ENCODE measurements around the gene BEAN1. TPM values are rescaled to one million over a fixed set of nuclear protein-coding genes. Genes with fewer than 3 reads are reported as not detected.

The BEAN1 gene
- total RNA-seq, 1 experiment from 2014 or later: 1.9 TPM

- TF ChIP-seq CTCF (conservative IDR thresholded peaks at IDR 0.05; ENCODE audit: low read depth, low read length): no peak
- TF ChIP-seq EZH2 (IDR thresholded peaks at IDR 0.05; ENCODE audit: low read length, unreplicated experiment): no peak
- no peak for TF ChIP-seq EZH2phosphoT487 (IDR thresholded peaks at IDR 0.05; ENCODE audit: borderline replicate concordance, low read length)
- H3K36me3 ChIP-seq (ENCODE audit: low read depth, low read length): no peaks in the 10 kb centered on the region
- H3K27ac ChIP-seq (ENCODE audit: low read length): no peak overlapping the region
- peak; percentile 48 for ATAC-seq
- H3K4me2 ChIP-seq (ENCODE audit: low read length): no peak overlapping the region
- H3K27me3 ChIP-seq (ENCODE audit: low read length): no peaks in the 10 kb centered on the region
- ChIA-PET POLR2A (ENCODE audit: unreplicated experiment) (no interaction called here), CTCF (no interaction called here)
- H3K9me3 ChIP-seq (ENCODE audit: low read length): no peaks in the 10 kb centered on the region
- BruUV-seq (replicated peaks): no TSS peak
- H4K20me1 ChIP-seq (ENCODE audit: low read length): no peaks in the 10 kb centered on the region
- no peak overlapping the region for H3K9ac ChIP-seq (ENCODE audit: low read length)
- intact Hi-C loops (cut with micrococcal nuclease): no loop called here
- H2AFZ ChIP-seq (ENCODE audit: low read length): no peak overlapping the region
- H3K79me2 ChIP-seq (ENCODE audit: low read length): no peaks in the 10 kb centered on the region
- peak; percentile 70 for DNase-seq
- no peaks in the 10 kb centered on the region for H3K9me2 ChIP-seq (replicated peaks; ENCODE audit: low read length)
- peaks cover 12% of the 10 kb centered on the region for H3K4me1 ChIP-seq (ENCODE audit: insufficient read depth, low read length)
- H3F3A ChIP-seq (ENCODE audit: low read length, unreplicated experiment): no peaks in the 10 kb centered on the region
- no peak overlapping the region for H3K4me3 ChIP-seq (ENCODE audit: low read length)
Observed at GRCh38 chr16:66473654-66474519, 46.8 kb downstream of the BEAN1 start.

GRCh38 chr16:66474750-66475199 is 47.7 kb downstream of the BEAN1 start:
- Histone ChIP-seq H3K79me2 (ENCODE audit: low read length) (no peaks in the 10 kb centered on the region), H3K27me3 (ENCODE audit: low read length) (no peaks in the 10 kb centered on the region), H3K4me2 (ENCODE audit: low read length) (no peak overlapping the region), H3K27ac (ENCODE audit: low read length) (no peak overlapping the region), H3K4me1 (ENCODE audit: insufficient read depth, low read length) (peaks cover 20% of the 10 kb centered on the region), H3K4me3 (ENCODE audit: low read length) (no peak overlapping the region), H3K9ac (ENCODE audit: low read length) (no peak overlapping the region), H3F3A (ENCODE audit: low read length, unreplicated experiment) (no peaks in the 10 kb centered on the region), H2AFZ (ENCODE audit: low read length) (no peak overlapping the region), H3K9me3 (ENCODE audit: low read length) (no peaks in the 10 kb centered on the region), H3K9me2 (replicated peaks; ENCODE audit: low read length) (no peaks in the 10 kb centered on the region), H3K36me3 (ENCODE audit: low read depth, low read length) (no peaks in the 10 kb centered on the region), H4K20me1 (ENCODE audit: low read length) (no peaks in the 10 kb centered on the region)
- DNase-seq: peak; percentile 39
- BruUV-seq (replicated peaks): no TSS peak
- ChIA-PET POLR2A (ENCODE audit: unreplicated experiment) (no interaction called here), CTCF (no interaction called here)
- ATAC-seq: no peak
- no peak for TF ChIP-seq EZH2phosphoT487 (IDR thresholded peaks at IDR 0.05; ENCODE audit: borderline replicate concordance, low read length)
- TF ChIP-seq CTCF (conservative IDR thresholded peaks at IDR 0.05; ENCODE audit: low read depth, low read length): no peak
- TF ChIP-seq EZH2 (IDR thresholded peaks at IDR 0.05; ENCODE audit: low read length, unreplicated experiment): no peak
- intact Hi-C loops (cut with micrococcal nuclease): no loop called here

- no peaks in the 10 kb centered on the region for H3K27me3 ChIP-seq (ENCODE audit: low read length)
- no peaks in the 10 kb centered on the region for H4K20me1 ChIP-seq (ENCODE audit: low read length)
- no peak overlapping the region for H3K9ac ChIP-seq (ENCODE audit: low read length)
- DNase-seq: no peak
- H3K79me2 ChIP-seq (ENCODE audit: low read length): no peaks in the 10 kb centered on the region
- BruUV-seq (replicated peaks): no TSS peak
- H3K27ac ChIP-seq (ENCODE audit: low read length): no peak overlapping the region
- TF ChIP-seq EZH2phosphoT487 (IDR thresholded peaks at IDR 0.05; ENCODE audit: borderline replicate concordance, low read length) (no peak), CTCF (conservative IDR thresholded peaks at IDR 0.05; ENCODE audit: low read depth, low read length) (no peak), EZH2 (IDR thresholded peaks at IDR 0.05; ENCODE audit: low read length, unreplicated experiment) (no peak)
- no peak overlapping the region for H3K4me2 ChIP-seq (ENCODE audit: low read length)
- no peak overlapping the region for H3K4me3 ChIP-seq (ENCODE audit: low read length)
- no peaks in the 10 kb centered on the region for H3K9me3 ChIP-seq (ENCODE audit: low read length)
- H3K9me2 ChIP-seq (replicated peaks; ENCODE audit: low read length): no peaks in the 10 kb centered on the region
- ChIA-PET CTCF (no interaction called here), POLR2A (ENCODE audit: unreplicated experiment) (no interaction called here)
- intact Hi-C loops (cut with micrococcal nuclease): no loop called here
- H3K36me3 ChIP-seq (ENCODE audit: low read depth, low read length): no peaks in the 10 kb centered on the region
- H2AFZ ChIP-seq (ENCODE audit: low read length): no peak overlapping the region
- peaks cover 22% of the 10 kb centered on the region for H3K4me1 ChIP-seq (ENCODE audit: insufficient read depth, low read length)
- ATAC-seq: no peak
- H3F3A ChIP-seq (ENCODE audit: low read length, unreplicated experiment): no peaks in the 10 kb centered on the region
Observed at GRCh38 chr16:66475232-66475631, 48.1 kb downstream of the BEAN1 start.

Data from PC-3 (cell line).